Muscle layer of colon (tissue), 2 donors: ENCODE results near the gene CEP112.
"Not testable (repeated sequence)": the region's sequence is repeated elsewhere in the genome, so short reads cannot be mapped to it uniquely, and the experiment has no call there.

Source experiments
- H3K27ac ChIP-seq: one replicate; pipeline ENCODE4 v1.7.0; 2013; ENCODE audit warnings: low read depth, mild to moderate bottlenecking, low read length, moderate library complexity
- H3K27me3 ChIP-seq, 2 donors: one replicate each; pipeline ENCODE4 v1.7.0; 2013; ENCODE audit warnings: low read length in 2 of 2, mild to moderate bottlenecking in 2 of 2; ENCODE audit not compliant: insufficient read depth in 2 of 2, control insufficient read depth in 1 of 2
- H3K36me3 ChIP-seq: one replicate; pipeline ENCODE4 v1.7.0; 2013; ENCODE audit warnings: mild to moderate bottlenecking, low read length; ENCODE audit not compliant: insufficient read depth
- H3K4me1 ChIP-seq: one replicate; pipeline ENCODE4 v1.7.0; 2013; ENCODE audit warnings: mild to moderate bottlenecking, low read length; ENCODE audit not compliant: insufficient read depth
- H3K4me3 ChIP-seq, 2 donors: one replicate each; pipeline ENCODE4 v1.7.0; 2013; ENCODE audit warnings: low read length in 2 of 2, low read depth in 1 of 2, mild to moderate bottlenecking in 1 of 2, moderate library complexity in 1 of 2
- H3K9ac ChIP-seq: one replicate; pipeline ENCODE4 v1.7.0; 2013; ENCODE audit warnings: low read length
- H3K9me3 ChIP-seq: one replicate; pipeline ENCODE4 v1.7.0; 2013; ENCODE audit warnings: mild to moderate bottlenecking, low read length
- donor health status: abdominal sarcoma.
- donor health status: Adenocarcinoma of cecum.

Gene CEP112

GRCh38 chr17:66175892-66176291 is 16.0 kb downstream of the CEP112 start:
- Histone ChIP-seq H3K27ac (no peak overlapping the region), H3K4me1 (no peaks in the 10 kb centered on the region), H3K36me3 (no peaks in the 10 kb centered on the region), H3K4me3 (no peak overlapping the region), H3K9ac (no peak overlapping the region), H3K27me3 (no peaks in the 10 kb centered on the region), H3K9me3 (no peaks in the 10 kb centered on the region)

GRCh38 chr17:66172691-66173223 is 19.2 kb downstream of the CEP112 start:
- Histone ChIP-seq H3K27ac (no peak overlapping the region), H3K9me3 (no peaks in the 10 kb centered on the region), H3K4me1 (no peaks in the 10 kb centered on the region), H3K9ac (no peak overlapping the region), H3K36me3 (no peaks in the 10 kb centered on the region), H3K27me3 (no peaks in the 10 kb centered on the region), H3K4me3 (no peak overlapping the region)

DNA sequence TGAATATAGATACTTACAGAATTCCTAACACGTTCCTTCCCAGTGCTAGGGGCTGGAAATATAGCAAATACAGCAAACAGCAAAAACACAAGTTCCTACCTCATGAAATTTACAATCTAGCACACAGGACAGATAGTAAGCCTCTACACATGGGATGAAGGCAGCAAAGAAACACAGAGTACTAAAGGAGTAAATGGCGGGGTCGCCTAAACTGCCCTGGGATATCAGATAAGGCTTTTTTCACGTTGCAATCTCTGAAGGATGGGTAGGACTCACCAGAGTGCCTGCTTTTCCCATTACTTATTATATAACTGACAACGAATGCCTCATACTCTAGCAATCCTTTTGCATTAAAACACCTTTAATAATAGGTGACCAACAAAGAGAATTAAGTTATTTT is 19.8 kb downstream of the CEP112 start:
- Histone ChIP-seq H3K4me3 (no peak overlapping the region), H3K27ac (no peak overlapping the region), H3K4me1 (peaks cover 6% of the 10 kb centered on the region), H3K27me3 (no peaks in the 10 kb centered on the region), H3K36me3 (no peaks in the 10 kb centered on the region), H3K9ac (no peak overlapping the region), H3K9me3 (no peaks in the 10 kb centered on the region)

DNA sequence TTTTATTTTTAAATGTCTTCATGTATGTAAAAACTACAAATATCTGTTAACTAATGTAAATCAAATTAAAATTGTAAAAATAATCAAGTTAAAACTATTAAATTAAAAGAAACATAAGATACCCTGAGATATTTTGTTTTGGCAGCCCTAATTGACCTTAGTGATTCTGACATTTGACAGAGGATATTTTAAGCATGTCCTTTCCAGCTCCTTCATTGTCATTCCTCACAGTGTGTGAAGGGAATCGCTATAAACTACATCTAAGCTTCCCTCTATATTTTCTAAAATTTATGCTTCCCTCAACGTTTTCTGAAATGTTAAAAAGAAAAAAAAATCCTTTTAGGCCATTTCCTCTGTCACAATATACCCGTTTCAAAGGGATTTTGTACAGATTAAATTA is 20.2 kb downstream of the CEP112 start:
- peaks cover 7% of the 10 kb centered on the region for H3K4me1 ChIP-seq
- H3K27me3 ChIP-seq: no peaks in the 10 kb centered on the region
- no peak overlapping the region for H3K27ac ChIP-seq
- H3K4me3 ChIP-seq: no peak overlapping the region
- no peaks in the 10 kb centered on the region for H3K9me3 ChIP-seq
- no peak overlapping the region for H3K9ac ChIP-seq
- no peaks in the 10 kb centered on the region for H3K36me3 ChIP-seq

DNA sequence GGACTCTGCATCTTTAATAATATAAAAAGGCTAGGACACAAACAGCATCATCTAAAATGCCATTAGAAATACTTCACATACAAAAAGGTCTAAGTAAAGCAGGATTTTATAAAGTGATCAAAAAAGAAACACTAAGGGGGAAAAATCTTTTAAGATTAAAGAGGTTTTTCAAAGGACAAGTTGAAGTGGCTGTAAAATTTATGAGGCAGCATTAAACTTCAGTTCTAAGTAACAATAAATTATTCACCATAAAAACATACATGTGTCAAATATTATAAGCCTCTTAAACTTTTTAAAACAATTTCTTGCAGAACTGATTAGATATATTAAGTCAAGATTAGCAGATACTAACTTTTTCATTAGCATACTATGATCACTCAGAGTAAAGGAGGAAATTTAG is 20.8 kb downstream of the CEP112 start:
- Histone ChIP-seq H3K9ac (no peak overlapping the region), H3K27ac (no peak overlapping the region), H3K27me3 (no peaks in the 10 kb centered on the region), H3K4me3 (no peak overlapping the region), H3K9me3 (no peaks in the 10 kb centered on the region), H3K36me3 (no peaks in the 10 kb centered on the region), H3K4me1 (peaks cover 7% of the 10 kb centered on the region)

GRCh38 chr17:66169839-66170238 is 22.1 kb downstream of the CEP112 start:
- Histone ChIP-seq H3K27ac (no peak overlapping the region), H3K9ac (no peak overlapping the region), H3K9me3 (no peaks in the 10 kb centered on the region), H3K4me1 (peaks cover 7% of the 10 kb centered on the region), H3K27me3 (no peaks in the 10 kb centered on the region), H3K4me3 (no peak overlapping the region), H3K36me3 (no peaks in the 10 kb centered on the region)

DNA sequence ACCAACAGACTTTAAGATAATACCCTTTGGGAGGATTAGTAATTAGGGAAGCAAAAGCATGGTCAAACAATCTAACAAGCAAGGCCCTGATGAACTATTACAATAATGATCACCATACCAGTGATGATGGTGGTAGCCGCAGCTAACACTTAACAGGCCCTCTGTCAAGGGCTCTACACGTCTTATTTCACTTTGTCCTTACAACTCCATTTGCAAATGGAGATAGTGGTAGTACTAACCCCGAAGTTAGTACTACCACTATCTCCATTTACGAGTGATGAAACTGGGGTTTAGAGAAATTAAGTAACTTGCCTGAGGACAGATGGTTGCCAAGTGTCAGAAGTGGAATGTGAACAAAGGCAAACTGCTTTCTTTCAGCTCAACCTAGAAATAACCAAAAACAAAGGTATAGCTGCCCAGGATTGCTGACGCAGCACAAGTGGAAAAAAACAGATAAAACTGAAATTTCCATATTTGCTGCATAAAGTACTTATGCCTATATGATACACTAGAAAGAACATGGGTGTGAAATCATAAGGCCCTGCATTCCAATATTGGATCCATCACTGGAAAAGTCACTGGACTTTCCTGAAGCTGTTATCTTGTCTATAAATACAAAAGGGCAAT is 24.6 kb downstream of the CEP112 start:
- Histone ChIP-seq H3K4me1 (peaks cover 7% of the 10 kb centered on the region), H3K9me3 (no peaks in the 10 kb centered on the region), H3K27ac (no peak overlapping the region), H3K36me3 (no peaks in the 10 kb centered on the region), H3K9ac (no peak overlapping the region), H3K4me3 (no peak overlapping the region), H3K27me3 (no peaks in the 10 kb centered on the region)

DNA sequence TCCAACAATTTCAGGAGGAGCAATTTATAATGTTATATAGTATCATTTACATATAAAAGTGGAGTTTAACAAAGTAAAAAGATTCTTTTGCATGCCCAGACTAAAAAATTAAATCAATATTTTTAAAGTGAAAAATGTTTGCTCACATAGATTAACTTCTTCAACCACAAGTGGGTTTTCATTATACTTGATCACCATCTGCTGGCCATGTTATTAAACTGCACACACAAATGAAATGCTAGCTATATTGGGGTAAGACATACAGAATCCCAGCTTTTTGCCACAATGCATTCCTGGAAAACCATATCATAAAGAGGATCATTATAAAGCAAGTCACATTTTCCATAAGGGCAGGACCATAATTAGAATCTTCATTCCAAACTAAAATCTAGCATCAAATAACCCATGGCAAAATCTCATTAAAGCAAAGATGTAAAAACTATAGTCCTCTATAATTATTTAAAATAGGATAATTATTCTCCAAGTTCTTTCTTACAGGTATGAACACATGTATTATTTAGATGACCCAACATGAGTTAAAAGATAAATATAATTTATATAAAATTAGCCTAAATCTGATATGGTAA is 26.3 kb downstream of the CEP112 start:
- Histone ChIP-seq H3K27ac (no peak overlapping the region), H3K36me3 (no peaks in the 10 kb centered on the region), H3K9me3 (no peaks in the 10 kb centered on the region), H3K9ac (no peak overlapping the region), H3K4me3 (no peak overlapping the region), H3K4me1 (peaks cover 7% of the 10 kb centered on the region), H3K27me3 (no peaks in the 10 kb centered on the region)

DNA sequence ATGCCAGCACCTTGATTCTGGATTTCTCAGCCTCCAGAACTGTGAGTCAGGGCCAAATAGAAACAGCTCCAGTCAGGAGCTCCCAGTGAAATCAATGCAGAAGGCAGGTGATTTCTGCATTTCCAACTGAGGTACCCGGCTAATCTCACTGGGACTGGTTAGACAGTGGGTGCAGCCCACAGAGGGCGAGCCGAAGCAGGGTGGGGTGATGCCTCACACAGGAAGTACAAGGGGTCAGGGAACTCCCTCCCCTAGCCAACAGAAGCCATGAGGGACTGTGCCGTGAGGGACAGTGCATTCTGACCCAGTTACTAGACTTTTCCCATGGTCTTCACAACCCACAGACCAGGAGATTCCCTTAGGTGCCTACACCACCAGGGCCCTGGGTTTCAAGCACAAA is 36.9 kb downstream of the CEP112 start:
- not testable (repeated sequence) for H3K27me3 ChIP-seq, H3K4me3 ChIP-seq, H3K9ac ChIP-seq, H3K9me3 ChIP-seq, H3K27ac ChIP-seq, H3K4me1 ChIP-seq, H3K36me3 ChIP-seq

DNA sequence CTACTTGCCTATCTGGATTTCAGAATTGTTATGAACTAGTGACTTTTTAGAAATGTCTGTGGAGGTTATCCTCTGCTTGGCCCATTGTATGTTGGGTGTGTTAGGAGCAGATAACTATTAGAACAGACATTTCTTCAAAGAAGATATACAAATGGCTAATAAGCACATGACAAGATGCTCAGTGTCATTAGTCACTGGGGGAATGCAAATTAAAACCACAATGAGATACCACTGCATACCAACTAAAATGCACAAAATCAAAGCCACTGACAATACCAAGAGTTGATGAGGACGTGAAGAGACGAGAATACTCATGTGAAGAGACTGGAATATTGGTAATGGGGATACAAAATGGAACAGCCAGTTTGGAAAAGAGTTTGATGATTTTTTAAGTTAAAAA is 39.2 kb downstream of the CEP112 start:
- H3K27ac ChIP-seq: no peak overlapping the region
- no peak overlapping the region for H3K9ac ChIP-seq
- H3K9me3 ChIP-seq: no peaks in the 10 kb centered on the region
- no peaks in the 10 kb centered on the region for H3K36me3 ChIP-seq
- H3K4me1 ChIP-seq: no peaks in the 10 kb centered on the region
- H3K27me3 ChIP-seq: no peaks in the 10 kb centered on the region
- no peak overlapping the region for H3K4me3 ChIP-seq

DNA sequence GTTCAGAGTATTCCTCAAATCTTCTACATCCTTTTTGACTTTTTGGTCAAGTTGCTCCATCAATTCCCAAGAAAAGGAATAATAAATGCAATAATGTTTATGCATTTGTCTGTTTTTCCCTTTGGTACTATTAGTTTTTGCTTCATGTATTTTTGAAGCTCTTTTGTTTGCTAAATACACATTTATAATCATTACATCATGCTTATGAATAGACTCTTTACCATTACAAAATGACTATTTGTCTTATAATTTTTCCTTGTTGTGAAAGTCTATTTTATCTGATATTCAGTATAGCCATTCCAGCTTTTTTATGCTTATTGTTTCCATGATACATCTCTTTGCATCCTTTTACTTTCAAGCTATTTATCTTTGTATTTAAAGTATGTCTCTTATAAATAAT is 41.2 kb downstream of the CEP112 start:
- Histone ChIP-seq H3K9ac (no peak overlapping the region), H3K9me3 (no peaks in the 10 kb centered on the region), H3K4me3 (no peak overlapping the region), H3K27ac (no peak overlapping the region), H3K36me3 (no peaks in the 10 kb centered on the region), H3K4me1 (no peaks in the 10 kb centered on the region), H3K27me3 (no peaks in the 10 kb centered on the region)

DNA sequence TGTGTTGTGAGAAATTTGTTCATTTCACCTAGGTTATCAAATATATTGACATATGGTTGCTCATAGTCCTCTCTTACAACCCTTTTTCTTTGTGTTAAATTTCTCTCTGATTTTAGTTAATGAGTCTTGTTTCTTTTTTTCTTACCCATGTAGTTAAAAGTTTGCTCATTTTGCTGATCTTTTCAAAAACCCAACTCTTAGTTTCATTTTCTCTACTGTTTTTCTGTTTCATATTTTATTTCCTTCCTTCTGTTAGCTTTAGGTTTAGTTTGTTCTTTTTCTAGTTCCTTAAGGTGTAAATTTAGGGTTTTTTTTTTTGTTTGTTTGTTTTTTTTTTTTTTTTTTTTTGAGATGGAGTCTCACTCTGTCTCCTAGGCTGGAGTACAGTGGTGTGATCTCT is 42.4 kb downstream of the CEP112 start:
- Histone ChIP-seq H3K9ac (no peak overlapping the region), H3K4me1 (no peaks in the 10 kb centered on the region), H3K27me3 (no peaks in the 10 kb centered on the region), H3K4me3 (no peak overlapping the region), H3K9me3 (no peaks in the 10 kb centered on the region), H3K36me3 (no peaks in the 10 kb centered on the region), H3K27ac (no peak overlapping the region)
